Osteocyte (in vitro differentiated cells): ENCODE data around the gene SLC25A41. TPM values are rescaled to one million over a fixed set of nuclear protein-coding genes. Genes with fewer than 3 reads are reported as not detected.

ENCODE experiments used
- DNase-seq: peaks from one replicate; pipeline ENCODE4 v3.0.0; 2021; ENCODE audit warnings: mixed read lengths; ENCODE audit not compliant: unreplicated experiment; ENCODE audit errors: extremely low spot score
- H3K27ac Mint-ChIP-seq: one replicate; pipeline ENCODE4 v1.8.0; 2021; ENCODE audit warnings: mild to moderate bottlenecking, mixed read lengths; ENCODE audit not compliant: unreplicated experiment
- H3K27me3 Mint-ChIP-seq: one replicate; pipeline ENCODE4 v1.8.0; 2021; ENCODE audit warnings: mixed read lengths; ENCODE audit not compliant: unreplicated experiment
- H3K36me3 Mint-ChIP-seq: one replicate; pipeline ENCODE4 v1.8.0; 2021; ENCODE audit warnings: mixed read lengths; ENCODE audit not compliant: unreplicated experiment
- H3K4me1 Mint-ChIP-seq: one replicate; pipeline ENCODE4 v1.8.0; 2021; ENCODE audit warnings: mixed read lengths; ENCODE audit not compliant: unreplicated experiment
- H3K4me3 Mint-ChIP-seq: one replicate; pipeline ENCODE4 v1.8.0; 2021; ENCODE audit warnings: mild to moderate bottlenecking, moderate library complexity, mixed read lengths; ENCODE audit not compliant: unreplicated experiment
- H3K9me3 Mint-ChIP-seq: one replicate; pipeline ENCODE4 v1.8.0; 2021; ENCODE audit warnings: mixed read lengths; ENCODE audit not compliant: unreplicated experiment
- CTCF ChIP-seq: fragments of 200-600 bp; sonication (generic); IDR thresholded peaks from 2 replicates; pipeline ENCODE4 v1.5.0; 2021; ENCODE audit warnings: antibody characterized with exemption, mild to moderate bottlenecking, moderate library complexity
- total RNA-seq: library from RNA; stranded (reverse); gene quantifications from 2 replicates; pipeline ENCODE4 v1.2.1, GENCODE V29; 2021

SLC25A41 gene
- total RNA-seq, 1 donor from 2014 or later: 0.27 TPM

GRCh38 chr19:6479836-6480398 lies 46.4 kb upstream of the SLC25A41 start:
- no peak for TF ChIP-seq CTCF
- Mint-ChIP-seq H3K9me3 (no peaks in the 10 kb centered on the region), H3K36me3 (no peaks in the 10 kb centered on the region), H3K4me3 (no peak overlapping the region), H3K27ac (no peak overlapping the region), H3K4me1 (peaks cover 4% of the 10 kb centered on the region), H3K27me3 (peaks cover 2% of the 10 kb centered on the region)
- DNase-seq: no peak

- no peak overlapping the region for H3K27ac Mint-ChIP-seq
- no peak for TF ChIP-seq CTCF
- no peaks in the 10 kb centered on the region for H3K36me3 Mint-ChIP-seq
- no peak overlapping the region for H3K4me3 Mint-ChIP-seq
- H3K27me3 Mint-ChIP-seq: peaks cover 2% of the 10 kb centered on the region
- DNase-seq: no peak
- peaks cover 4% of the 10 kb centered on the region for H3K4me1 Mint-ChIP-seq
- H3K9me3 Mint-ChIP-seq: no peaks in the 10 kb centered on the region
Observed at GRCh38 chr19:6478815-6479214, 45.3 kb upstream of the SLC25A41 start.

GRCh38 chr19:6476896-6477431 lies 43.4 kb upstream of the SLC25A41 start:
- Mint-ChIP-seq H3K36me3 (no peaks in the 10 kb centered on the region), H3K27me3 (peaks cover 2% of the 10 kb centered on the region)

DNA sequence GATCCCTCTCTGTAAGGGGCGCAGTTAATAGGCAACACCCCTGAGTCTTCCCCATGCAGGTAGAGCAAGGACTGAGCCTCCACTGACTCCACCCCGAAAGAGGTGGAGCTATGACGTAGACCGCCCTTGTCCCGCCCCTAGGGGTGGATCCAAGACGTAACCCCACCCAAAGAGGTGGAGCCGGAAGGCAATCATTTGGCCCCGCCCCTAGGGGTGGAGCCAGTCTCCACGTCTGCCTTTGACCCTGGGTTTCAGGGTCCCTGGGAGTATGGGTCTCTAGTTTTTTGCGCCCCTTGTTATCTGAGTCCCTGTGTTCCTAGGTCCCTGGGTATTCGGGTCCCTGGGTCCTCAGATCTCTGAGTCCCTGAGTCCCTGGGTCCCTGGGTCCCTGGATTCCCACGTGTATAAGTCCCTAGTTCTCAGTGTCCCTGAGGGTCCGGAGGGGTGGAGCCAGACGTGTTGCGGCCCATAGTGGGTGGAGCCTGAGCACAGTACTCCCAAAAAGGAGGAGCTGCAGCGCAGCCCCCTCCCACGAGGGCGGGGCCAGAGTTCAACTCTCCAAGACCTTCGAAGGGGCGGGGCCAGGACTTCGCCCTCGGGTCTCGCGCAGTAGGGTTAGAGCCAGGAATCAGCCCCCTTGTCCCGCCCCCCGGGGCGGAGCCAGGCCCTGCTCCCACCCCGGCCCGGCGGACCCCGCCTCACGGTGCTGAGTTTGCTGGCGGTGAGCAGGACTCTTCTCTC lies 42.8 kb upstream of the SLC25A41 start:
- H3K27me3 Mint-ChIP-seq: peaks cover 2% of the 10 kb centered on the region
- H3K4me3 Mint-ChIP-seq: no peak overlapping the region
- TF ChIP-seq CTCF: no peak
- H3K4me1 Mint-ChIP-seq: peaks cover 4% of the 10 kb centered on the region
- no peaks in the 10 kb centered on the region for H3K36me3 Mint-ChIP-seq
- H3K9me3 Mint-ChIP-seq: no peaks in the 10 kb centered on the region
- H3K27ac Mint-ChIP-seq: no peak overlapping the region
- no peak for DNase-seq

More at GRCh38 chr19:6476896-6477431, 43.4 kb upstream of the SLC25A41 start:
- TF ChIP-seq CTCF: no peak
- Mint-ChIP-seq H3K4me1 (peaks cover 4% of the 10 kb centered on the region), H3K9me3 (no peaks in the 10 kb centered on the region), H3K4me3 (no peak overlapping the region), H3K27ac (no peak overlapping the region)
- DNase-seq: no peak
